ENCODE measurements around the gene PFDN4. TPM values are rescaled to one million over a fixed set of nuclear protein-coding genes. Genes with fewer than 3 reads are reported as not detected.

PFDN4 gene
- total and polyA plus RNA-seq, 2 donors (not counting 1 experiment from before 2014, with no cell fraction given) = 86.7 to 87.0 TPM

GRCh38 chr20:54172532-54172855 is 35.4 kb upstream of the PFDN4 start:
- H3K4me1 ChIP-seq (ENCODE audit: control insufficient read depth, extremely low read depth, insufficient read depth, low read length) = no peaks in the 10 kb centered on the region
- no peaks in the 10 kb centered on the region for H3K36me3 ChIP-seq (ENCODE audit: control insufficient read depth, insufficient read depth, low read length)
- no peaks in the 10 kb centered on the region for H3K79me2 ChIP-seq (ENCODE audit: control insufficient read depth, insufficient read depth, low read length)
- no peak overlapping the region for H3K9ac ChIP-seq (ENCODE audit: insufficient read depth, low read length)
- no peak overlapping the region for H2AFZ ChIP-seq (ENCODE audit: low read length)
- TF ChIP-seq EZH2 (IDR thresholded peaks at IDR 0.05; ENCODE audit: low read length, missing control alignments) = no peak
- no peak for TF ChIP-seq CTCF (conservative IDR thresholded peaks at IDR 0.05 in 1 of 2, IDR thresholded peaks at IDR 0.05 in 1 of 2; ENCODE audit: low read depth in 1 of 2, low read length in 2 of 2)
- no peak overlapping the region for H3K4me3 ChIP-seq (replicated peaks in 1 of 4; ENCODE audit: control extremely low read depth in 1 of 4, insufficient read depth in 1 of 4, low read depth in 3 of 4, low read length in 4 of 4)
- no peaks in the 10 kb centered on the region for H3K9me3 ChIP-seq (ENCODE audit: control insufficient read depth, insufficient read depth, low read depth, low read length)
- H3K4me2 ChIP-seq (ENCODE audit: extremely low read depth, insufficient read depth, low read length) = no peak overlapping the region
- DNase-seq (ENCODE audit: low read depth in 2 of 2) = peak in 1 of 2 donors; percentile 2
- H3K27me3 ChIP-seq (ENCODE audit: control insufficient read depth, insufficient read depth, low read length) = peaks cover 50% of the 10 kb centered on the region
- H3K27ac ChIP-seq (ENCODE audit: insufficient read depth, low read length) = no peak overlapping the region
- H4K20me1 ChIP-seq (ENCODE audit: control insufficient read depth, extremely low read depth, insufficient read depth, low read length) = no peaks in the 10 kb centered on the region

- Histone ChIP-seq H3K4me2 (ENCODE audit: extremely low read depth, insufficient read depth, low read length) (peak overlapping the region; percentile 5), H3K4me3 (replicated peaks in 1 of 4; ENCODE audit: control extremely low read depth in 1 of 4, insufficient read depth in 1 of 4, low read depth in 3 of 4, low read length in 4 of 4) (no peak overlapping the region), H3K27ac (ENCODE audit: insufficient read depth, low read length) (no peak overlapping the region), H4K20me1 (ENCODE audit: control insufficient read depth, extremely low read depth, insufficient read depth, low read length) (no peaks in the 10 kb centered on the region), H2AFZ (ENCODE audit: low read length) (no peak overlapping the region), H3K79me2 (ENCODE audit: control insufficient read depth, insufficient read depth, low read length) (no peaks in the 10 kb centered on the region), H3K27me3 (ENCODE audit: control insufficient read depth, insufficient read depth, low read length) (peaks cover 50% of the 10 kb centered on the region), H3K36me3 (ENCODE audit: control insufficient read depth, insufficient read depth, low read length) (no peaks in the 10 kb centered on the region), H3K9me3 (ENCODE audit: control insufficient read depth, insufficient read depth, low read depth, low read length) (no peaks in the 10 kb centered on the region), H3K4me1 (ENCODE audit: control insufficient read depth, extremely low read depth, insufficient read depth, low read length) (no peaks in the 10 kb centered on the region), H3K9ac (ENCODE audit: insufficient read depth, low read length) (no peak overlapping the region)
- TF ChIP-seq EZH2 (IDR thresholded peaks at IDR 0.05; ENCODE audit: low read length, missing control alignments) (peak; percentile 72), CTCF (conservative IDR thresholded peaks at IDR 0.05 in 1 of 2, IDR thresholded peaks at IDR 0.05 in 1 of 2; ENCODE audit: low read depth in 1 of 2, low read length in 2 of 2) (no peak)
- peak; percentile 10 to 46 for DNase-seq (ENCODE audit: low read depth in 2 of 2)
Observed at GRCh38 chr20:54172856-54173652, 34.8 kb upstream of the PFDN4 start.

GRCh38 chr20:54173653-54174456 is 34.0 kb upstream of the PFDN4 start, which contains the start of gene CYP24A1:
CYP24A1 (minus strand) TSS chr20:54173986; CDS start chr20:54173579, 407 bp downstream.
- Histone ChIP-seq H2AFZ (ENCODE audit: low read length) (no peak within 1 kb of the TSS), H3K27ac (ENCODE audit: insufficient read depth, low read length) (no peak within 1 kb of the TSS), H3K4me3 (replicated peaks in 1 of 4; ENCODE audit: control extremely low read depth in 1 of 4, insufficient read depth in 1 of 4, low read depth in 3 of 4, low read length in 4 of 4) (peak within 1 kb of the TSS in 2 of 4 experiments; percentile 3 to 20), H3K27me3 (ENCODE audit: control insufficient read depth, insufficient read depth, low read length) (peaks cover 50% of the 10 kb centered on the region), H3K4me2 (ENCODE audit: extremely low read depth, insufficient read depth, low read length) (peak within 1 kb of the TSS; percentile 44), H3K79me2 (ENCODE audit: control insufficient read depth, insufficient read depth, low read length) (no peaks in the 10 kb centered on the region), H3K9ac (ENCODE audit: insufficient read depth, low read length) (no peak within 1 kb of the TSS), H3K4me1 (ENCODE audit: control insufficient read depth, extremely low read depth, insufficient read depth, low read length) (no peaks in the 10 kb centered on the region), H3K9me3 (ENCODE audit: control insufficient read depth, insufficient read depth, low read depth, low read length) (no peaks in the 10 kb centered on the region), H4K20me1 (ENCODE audit: control insufficient read depth, extremely low read depth, insufficient read depth, low read length) (no peaks in the 10 kb centered on the region), H3K36me3 (ENCODE audit: control insufficient read depth, insufficient read depth, low read length) (no peaks in the 10 kb centered on the region)
- TF ChIP-seq EZH2 (IDR thresholded peaks at IDR 0.05; ENCODE audit: low read length, missing control alignments) = no peak
- TF ChIP-seq CTCF (conservative IDR thresholded peaks at IDR 0.05 in 1 of 2, IDR thresholded peaks at IDR 0.05 in 1 of 2; ENCODE audit: low read depth in 1 of 2, low read length in 2 of 2) = no peak
- no peak for DNase-seq (ENCODE audit: low read depth in 2 of 2)

Data from fibroblast of lung (primary cell).